Testis (tissue), 3 donors: ENCODE measurements around the gene CDC25A. TPM values are rescaled to one million over a fixed set of nuclear protein-coding genes. Genes with fewer than 3 reads are reported as not detected.

Experiments
- DNase-seq: peaks from one replicate; pipeline ENCODE4 v3.0.0-alpha.2; 2019
- H3K27ac ChIP-seq, 2 donors: fragments of 200-600 bp; sonication (generic); one replicate each; pipeline ENCODE4 v1.5.1; 2019
- H3K27me3 ChIP-seq: fragments of 200-600 bp; sonication (generic); one replicate; pipeline ENCODE4 v1.5.1; 2019
- H3K36me3 ChIP-seq: fragments of 200-600 bp; sonication (generic); one replicate; pipeline ENCODE4 v1.5.1; 2017; ENCODE audit warnings: low read depth; ENCODE audit errors: missing control alignments
- H3K4me1 ChIP-seq: fragments of 200-600 bp; sonication (generic); one replicate; pipeline ENCODE4 v1.5.1; 2019
- H3K4me3 ChIP-seq, 2 donors: fragments of 200-600 bp; sonication (generic); one replicate each; pipeline ENCODE4 v1.5.1; 2017 to 2019
- H3K9me3 ChIP-seq: fragments of 200-600 bp; sonication (generic); one replicate; pipeline ENCODE4 v1.5.1; 2017
- CTCF ChIP-seq, 3 experiments: fragments of 450-650 bp in 2 of 3; fragments of 200-600 bp in 1 of 3; sonication (generic) in 1 of 3; IDR thresholded peaks; one replicate each; pipeline ENCODE4 v1.5.1; 2016 to 2019; ENCODE audit warnings: antibody characterized with exemption in 3 of 3, mild to moderate bottlenecking in 2 of 3, moderate library complexity in 1 of 3
- POLR2A ChIP-seq: fragments of 450-650 bp; IDR thresholded peaks from one replicate; pipeline ENCODE4 v1.6.1; 2017; ENCODE audit warnings: antibody characterized with exemption, mild to moderate bottlenecking, moderate library complexity
- WGBS, 2 donors: methylation state at CpG; one replicate each; pipeline ENCODE4 v1.1.5; 2018; 5-methylcytosine and 5-hydroxymethylcytosine counted together
- intact Hi-C: fragments of 100-400 bp; cut with DNase I; formaldehyde crosslinking; loops from one replicate; pipeline ENCODE4 v1.15.1; 2023; ENCODE audit warnings: low total_unique reads
- polyA plus RNA-seq: library from polyadenylated mRNA; stranded (reverse); fragments of 350-450 nt; fragmentation: Illumina TruSeq; extraction: RNeasy Lipid Tissue Mini Kit (QIAGEN cat#74804); gene quantifications from one replicate; pipeline ENCODE4 v1.2.3, GENCODE V29; 2014; ENCODE audit warnings: low read depth, low replicate concordance; ENCODE audit not compliant: insufficient read depth
- total RNA-seq, 2 donors: library from RNA; depleted of rRNA; stranded (reverse); fragments of >200 nt; gene quantifications; one replicate each; pipeline ENCODE4 v1.2.3, GENCODE V29; 2016

Gene CDC25A
- total and polyA plus RNA-seq, 3 donors from 2014 or later: 29.3 to 51.6 (median 46.3) TPM

GRCh38 chr3:48186631-48187300 is 1.5 kb downstream of the CDC25A start:
- no peaks in the 10 kb centered on the region for H3K27me3 ChIP-seq
- no peak for DNase-seq
- peak overlapping the region; percentile 75 to 76 for H3K4me3 ChIP-seq
- intact Hi-C loops: no loop called here
- H3K27ac ChIP-seq: peak overlapping the region in 1 of 2 donors; percentile 78
- whole genome bisulfite sequencing, 2 donors: 16 to 24% methylated on average over 7 of the region's 7 CpGs
- peaks cover 11% of the 10 kb centered on the region for H3K4me1 ChIP-seq
- TF ChIP-seq POLR2A (no peak), CTCF (IDR thresholded peaks at IDR 0.05) (no peak)
- H3K36me3 ChIP-seq: no peaks in the 10 kb centered on the region
- H3K9me3 ChIP-seq: no peaks in the 10 kb centered on the region

GRCh38 chr3:48185129-48185528 is 3.1 kb downstream of the CDC25A start:
- H3K4me1 ChIP-seq: peaks cover 11% of the 10 kb centered on the region
- no peak for DNase-seq
- H3K9me3 ChIP-seq: no peaks in the 10 kb centered on the region
- TF ChIP-seq CTCF (IDR thresholded peaks at IDR 0.05) (no peak), POLR2A (no peak)
- no peak overlapping the region for H3K4me3 ChIP-seq
- H3K36me3 ChIP-seq: no peaks in the 10 kb centered on the region
- H3K27me3 ChIP-seq: no peaks in the 10 kb centered on the region
- no peak overlapping the region for H3K27ac ChIP-seq
- intact Hi-C loops: no loop called here
- 91 to 96% methylated on average over 4 of the region's 4 CpGs for WGBS, 2 donors

GRCh38 chr3:48184299-48184698 is 3.9 kb downstream of the CDC25A start:
- 89 to 91% methylated on average over 2 of the region's 2 CpGs for WGBS, 2 donors

GRCh38 chr3:48180531-48181253 is 7.5 kb downstream of the CDC25A start:
- 92 to 98% methylated on average over 5 of the region's 5 CpGs for WGBS, 2 donors
- H3K9me3 ChIP-seq: no peaks in the 10 kb centered on the region
- H3K4me3 ChIP-seq: no peak overlapping the region
- intact Hi-C loops: no loop called here
- TF ChIP-seq CTCF (IDR thresholded peaks at IDR 0.05): no peak
- no peak for TF ChIP-seq POLR2A
- no peaks in the 10 kb centered on the region for H3K4me1 ChIP-seq
- no peak overlapping the region for H3K27ac ChIP-seq
- H3K27me3 ChIP-seq: no peaks in the 10 kb centered on the region
- H3K36me3 ChIP-seq: no peaks in the 10 kb centered on the region
- no peak for DNase-seq

More at GRCh38 chr3:48184299-48184698, 3.9 kb downstream of the CDC25A start:
- H3K4me1 ChIP-seq: peaks cover 11% of the 10 kb centered on the region
- no peaks in the 10 kb centered on the region for H3K36me3 ChIP-seq
- TF ChIP-seq CTCF (IDR thresholded peaks at IDR 0.05) (no peak), POLR2A (no peak)
- no peaks in the 10 kb centered on the region for H3K9me3 ChIP-seq
- H3K27ac ChIP-seq: no peak overlapping the region
- no peak overlapping the region for H3K4me3 ChIP-seq
- no peak for DNase-seq
- H3K27me3 ChIP-seq: no peaks in the 10 kb centered on the region
- intact Hi-C loops: no loop called here
